ENCODE data around the gene PPP1R1B.

PPP1R1B gene

DNA sequence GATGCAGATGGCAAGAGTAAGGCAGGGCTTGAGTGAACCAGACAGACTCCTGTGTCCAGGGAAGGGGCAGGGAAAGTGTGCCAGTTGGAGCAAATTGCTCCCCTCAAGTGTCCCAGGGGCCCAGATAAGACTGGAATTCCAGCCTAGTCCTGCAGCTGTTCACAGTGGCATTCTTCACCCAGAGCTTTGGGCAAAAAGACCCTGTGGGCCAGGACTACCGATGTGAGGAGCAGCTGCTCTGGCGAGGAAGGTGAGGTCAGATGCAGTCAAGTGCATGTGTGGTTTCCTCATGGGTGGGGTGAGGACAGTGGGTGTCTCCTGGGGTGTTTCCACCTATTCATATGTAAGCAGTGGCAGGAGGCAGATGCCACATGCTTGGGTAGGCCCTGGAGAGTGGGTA, 33.4 kb upstream of the PPP1R1B start:
- 61 to 71% methylated on average over 2 of the region's 2 CpGs for WGBS, 2 experiments

GRCh38 chr17:39595294-39595693, 31.5 kb upstream of the PPP1R1B start:
- peaks cover 9% of the 10 kb centered on the region for H3K4me1 ChIP-seq (ENCODE audit: control insufficient read depth, insufficient read depth, low read length)
- H3K9me3 ChIP-seq (ENCODE audit: control insufficient read depth, low read length), result no peaks in the 10 kb centered on the region
- H3K4me3 ChIP-seq (ENCODE audit: insufficient read depth, low read depth, low read length), result no peak overlapping the region
- WGBS, 2 experiments, result 1 to 2% methylated on average over 4 of the region's 4 CpGs
- no peak overlapping the region for H3K27ac ChIP-seq (ENCODE audit: insufficient read depth, low read depth, low read length, poor library complexity, severe bottlenecking)
- no peaks in the 10 kb centered on the region for H3K36me3 ChIP-seq (ENCODE audit: control insufficient read depth, insufficient read depth, low read length)
- H3K27me3 ChIP-seq (ENCODE audit: control insufficient read depth, insufficient read depth, low read length, poor library complexity, severe bottlenecking), result peaks cover 98% of the 10 kb centered on the region

More for the DNA sequence above, 33.4 kb upstream of the PPP1R1B start:
- H3K9me3 ChIP-seq (ENCODE audit: control insufficient read depth, low read length), result no peaks in the 10 kb centered on the region
- peaks cover 84% of the 10 kb centered on the region for H3K27me3 ChIP-seq (ENCODE audit: control insufficient read depth, insufficient read depth, low read length, poor library complexity, severe bottlenecking)
- no peak overlapping the region for H3K4me3 ChIP-seq (ENCODE audit: insufficient read depth, low read depth, low read length)
- peaks cover 8% of the 10 kb centered on the region for H3K4me1 ChIP-seq (ENCODE audit: control insufficient read depth, insufficient read depth, low read length)
- no peaks in the 10 kb centered on the region for H3K36me3 ChIP-seq (ENCODE audit: control insufficient read depth, insufficient read depth, low read length)
- no peak overlapping the region for H3K27ac ChIP-seq (ENCODE audit: insufficient read depth, low read depth, low read length, poor library complexity, severe bottlenecking)

- Histone ChIP-seq H3K27me3 (ENCODE audit: control insufficient read depth, insufficient read depth, low read length, poor library complexity, severe bottlenecking) (peaks cover 100% of the 10 kb centered on the region), H3K4me1 (ENCODE audit: control insufficient read depth, insufficient read depth, low read length) (peaks cover 11% of the 10 kb centered on the region), H3K9me3 (ENCODE audit: control insufficient read depth, low read length) (no peaks in the 10 kb centered on the region), H3K36me3 (ENCODE audit: control insufficient read depth, insufficient read depth, low read length) (no peaks in the 10 kb centered on the region), H3K27ac (ENCODE audit: insufficient read depth, low read depth, low read length, poor library complexity, severe bottlenecking) (no peak overlapping the region), H3K4me3 (ENCODE audit: insufficient read depth, low read depth, low read length) (no peak overlapping the region)
- WGBS, 2 experiments, result 14 to 15% methylated on average over 11 of the region's 11 CpGs
These were observed 30.7 kb upstream of the PPP1R1B start for GRCh38 chr17:39595928-39596510.

DNA sequence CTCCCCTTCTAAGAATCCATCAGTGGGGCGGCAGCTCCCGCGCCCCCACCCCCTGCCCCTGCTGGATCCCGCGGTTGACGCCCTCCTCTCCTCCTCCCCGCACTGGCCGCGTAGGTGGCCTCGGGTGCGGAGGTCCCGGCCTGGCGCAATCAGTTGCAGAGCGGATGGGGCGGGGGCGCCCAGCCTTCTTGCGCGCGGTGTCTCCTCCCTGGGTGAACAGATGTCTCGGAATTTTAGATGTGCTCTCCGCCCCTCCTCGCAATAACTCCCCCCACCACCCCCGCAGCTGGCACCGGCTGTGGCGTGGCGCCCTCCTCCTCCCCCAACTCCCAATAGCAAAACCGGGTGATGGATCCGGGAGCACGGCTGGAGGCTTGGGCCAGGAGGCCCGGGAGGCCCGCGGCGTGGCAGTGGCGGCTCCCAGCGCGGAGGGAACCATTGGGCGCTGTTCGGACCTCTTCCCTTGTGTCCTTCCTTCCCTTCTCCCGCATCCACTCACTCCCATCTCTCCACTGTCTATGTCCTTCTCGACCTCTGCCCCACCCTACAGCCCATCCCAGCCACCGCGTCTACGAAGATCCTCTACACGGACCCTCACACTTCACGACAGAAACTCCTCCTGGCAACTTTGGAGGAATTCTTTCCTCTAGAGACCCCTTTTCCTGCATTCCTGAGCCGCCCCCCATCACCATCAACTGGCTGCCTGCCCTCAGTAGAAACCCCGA, 30.0 kb upstream of the PPP1R1B start:
- Histone ChIP-seq H3K9me3 (ENCODE audit: control insufficient read depth, low read length) (no peaks in the 10 kb centered on the region), H3K36me3 (ENCODE audit: control insufficient read depth, insufficient read depth, low read length) (no peaks in the 10 kb centered on the region), H3K4me1 (ENCODE audit: control insufficient read depth, insufficient read depth, low read length) (peaks cover 11% of the 10 kb centered on the region), H3K27ac (ENCODE audit: insufficient read depth, low read depth, low read length, poor library complexity, severe bottlenecking) (no peak overlapping the region), H3K27me3 (ENCODE audit: control insufficient read depth, insufficient read depth, low read length, poor library complexity, severe bottlenecking) (peaks cover 100% of the 10 kb centered on the region), H3K4me3 (ENCODE audit: insufficient read depth, low read depth, low read length) (no peak overlapping the region)
- WGBS, 2 experiments, result 1 to 2% methylated on average over 46 to 47 of the region's 47 CpGs

DNA sequence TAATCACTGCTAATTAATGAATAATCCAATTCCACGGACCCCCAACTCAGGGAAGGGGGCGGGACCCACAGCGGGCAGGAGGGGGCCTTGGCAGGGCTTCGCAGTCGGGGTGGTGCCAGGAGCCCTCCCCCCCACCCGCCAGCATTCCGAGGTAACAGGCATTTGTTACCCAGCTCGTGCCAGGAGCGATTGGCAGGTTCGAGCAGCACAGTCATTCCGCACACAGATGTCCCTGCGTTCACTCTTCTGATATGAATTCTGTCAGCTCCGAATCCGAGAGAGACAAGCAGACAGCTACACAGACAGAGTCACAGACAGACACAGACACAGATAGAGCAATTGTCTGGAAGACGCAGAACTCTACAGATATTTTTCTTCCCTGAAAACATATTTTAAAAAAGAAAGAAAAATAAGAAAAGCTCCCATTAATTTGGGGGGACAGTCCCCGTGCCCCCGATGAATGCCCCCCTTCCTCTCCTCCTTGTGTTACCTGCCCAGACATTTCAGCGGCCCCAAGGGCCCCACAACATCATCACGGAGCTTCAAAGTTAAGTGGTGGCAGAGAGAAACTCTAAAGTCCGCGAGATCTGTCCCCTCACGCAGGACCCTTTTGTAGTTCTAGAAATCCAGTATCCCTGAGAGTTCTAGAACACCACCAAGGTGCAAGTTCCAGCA, 29.2 kb upstream of the PPP1R1B start:
- WGBS, 2 experiments, result 12 to 16% methylated on average over 21 to 22 of the region's 22 CpGs
- Histone ChIP-seq H3K4me1 (ENCODE audit: control insufficient read depth, insufficient read depth, low read length) (peaks cover 7% of the 10 kb centered on the region), H3K27me3 (ENCODE audit: control insufficient read depth, insufficient read depth, low read length, poor library complexity, severe bottlenecking) (peaks cover 100% of the 10 kb centered on the region), H3K9me3 (ENCODE audit: control insufficient read depth, low read length) (no peaks in the 10 kb centered on the region), H3K4me3 (ENCODE audit: insufficient read depth, low read depth, low read length) (no peak overlapping the region), H3K27ac (ENCODE audit: insufficient read depth, low read depth, low read length, poor library complexity, severe bottlenecking) (no peak overlapping the region), H3K36me3 (ENCODE audit: control insufficient read depth, insufficient read depth, low read length) (no peaks in the 10 kb centered on the region)

DNA sequence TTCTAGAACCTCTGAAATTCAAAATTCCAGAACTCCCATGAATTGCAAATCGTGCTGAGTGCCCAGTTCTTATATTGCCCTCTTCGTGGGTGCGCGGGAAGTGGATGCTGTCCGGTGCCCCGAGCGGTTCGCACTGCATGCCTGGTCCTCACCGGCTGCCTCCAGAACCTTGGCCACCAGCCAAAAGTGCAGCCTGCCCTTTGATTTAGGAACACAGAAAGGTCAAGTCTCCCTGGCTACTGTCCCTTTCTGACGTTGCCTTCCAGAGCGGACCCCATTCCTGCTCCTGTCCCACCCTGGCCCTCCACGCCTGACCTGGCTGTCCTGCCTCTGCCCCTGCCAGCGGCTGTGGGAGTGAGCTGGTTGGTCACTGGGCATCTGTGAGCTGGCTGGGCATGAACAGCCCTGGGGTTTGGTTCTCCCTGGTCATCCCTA, 28.7 kb upstream of the PPP1R1B start:
- Histone ChIP-seq H3K4me3 (ENCODE audit: insufficient read depth, low read depth, low read length) (no peak overlapping the region), H3K27ac (ENCODE audit: insufficient read depth, low read depth, low read length, poor library complexity, severe bottlenecking) (no peak overlapping the region), H3K27me3 (ENCODE audit: control insufficient read depth, insufficient read depth, low read length, poor library complexity, severe bottlenecking) (peaks cover 100% of the 10 kb centered on the region), H3K36me3 (ENCODE audit: control insufficient read depth, insufficient read depth, low read length) (no peaks in the 10 kb centered on the region), H3K9me3 (ENCODE audit: control insufficient read depth, low read length) (no peaks in the 10 kb centered on the region), H3K4me1 (ENCODE audit: control insufficient read depth, insufficient read depth, low read length) (peaks cover 7% of the 10 kb centered on the region)
- WGBS, 2 experiments, result 10 to 11% methylated on average over 13 of the region's 13 CpGs

DNA sequence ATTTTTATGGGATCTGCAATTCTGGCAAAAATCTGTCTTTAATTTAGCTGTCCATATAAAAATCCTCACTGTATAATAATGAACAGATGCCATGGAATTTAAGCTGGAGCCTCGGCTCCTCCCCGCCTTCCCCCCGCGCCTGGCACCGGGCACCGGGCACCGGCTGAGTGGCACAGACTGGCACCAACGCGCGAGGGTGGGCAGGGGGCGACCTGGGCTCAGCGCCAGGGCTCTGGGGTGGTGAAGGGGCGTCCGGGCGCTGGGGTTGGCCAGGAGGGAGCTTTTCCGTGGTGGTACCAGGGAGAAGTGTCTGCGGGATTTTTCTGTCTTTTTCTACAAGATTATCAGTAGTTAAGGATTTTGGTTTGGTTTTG, 28.1 kb upstream of the PPP1R1B start:
- WGBS, 2 experiments, result 7 to 9% methylated on average over 17 of the region's 17 CpGs
- no peaks in the 10 kb centered on the region for H3K36me3 ChIP-seq (ENCODE audit: control insufficient read depth, insufficient read depth, low read length)
- no peak overlapping the region for H3K4me3 ChIP-seq (ENCODE audit: insufficient read depth, low read depth, low read length)
- H3K27ac ChIP-seq (ENCODE audit: insufficient read depth, low read depth, low read length, poor library complexity, severe bottlenecking), result no peak overlapping the region
- peaks cover 100% of the 10 kb centered on the region for H3K27me3 ChIP-seq (ENCODE audit: control insufficient read depth, insufficient read depth, low read length, poor library complexity, severe bottlenecking)
- H3K4me1 ChIP-seq (ENCODE audit: control insufficient read depth, insufficient read depth, low read length), result peaks cover 7% of the 10 kb centered on the region
- H3K9me3 ChIP-seq (ENCODE audit: control insufficient read depth, low read length), result no peaks in the 10 kb centered on the region

DNA sequence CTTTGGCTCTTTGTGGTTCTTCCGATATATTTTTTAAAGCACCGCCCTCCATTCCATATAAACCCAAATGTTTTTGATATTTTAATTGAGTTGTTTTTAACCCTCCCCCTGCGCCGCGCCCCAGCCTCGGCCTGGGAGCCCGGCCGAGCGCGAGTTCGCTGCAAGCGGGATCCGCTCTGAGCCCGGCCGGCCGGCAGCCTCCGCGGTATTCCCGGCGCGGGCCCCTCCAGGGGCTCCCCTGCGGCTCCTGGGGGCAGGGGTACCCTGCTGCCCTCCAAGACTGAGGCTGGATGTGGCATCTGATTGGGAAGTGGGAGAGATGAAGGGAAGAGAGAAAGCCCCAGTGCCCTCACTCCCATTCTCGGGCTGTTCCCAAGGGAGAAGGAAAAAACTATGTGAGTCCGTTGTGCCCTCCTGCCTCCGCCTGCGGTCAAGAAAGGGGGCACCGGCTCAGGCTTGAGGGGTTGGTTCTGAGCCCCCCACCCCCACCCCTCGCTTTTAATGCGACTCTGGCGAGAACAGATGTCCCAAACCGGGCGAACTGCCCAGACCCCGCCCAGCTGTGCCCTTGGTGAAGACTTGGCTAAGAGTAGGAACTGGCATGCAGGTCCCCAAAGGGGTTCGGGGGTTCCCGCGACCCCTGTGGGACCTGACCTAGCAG, 27.6 kb upstream of the PPP1R1B start:
- peaks cover 100% of the 10 kb centered on the region for H3K27me3 ChIP-seq (ENCODE audit: control insufficient read depth, insufficient read depth, low read length, poor library complexity, severe bottlenecking)
- WGBS, 2 experiments, result 1% methylated on average over 34 of the region's 36 CpGs
- H3K36me3 ChIP-seq (ENCODE audit: control insufficient read depth, insufficient read depth, low read length), result no peaks in the 10 kb centered on the region
- H3K4me1 ChIP-seq (ENCODE audit: control insufficient read depth, insufficient read depth, low read length), result peaks cover 7% of the 10 kb centered on the region
- H3K4me3 ChIP-seq (ENCODE audit: insufficient read depth, low read depth, low read length), result no peak overlapping the region
- no peak overlapping the region for H3K27ac ChIP-seq (ENCODE audit: insufficient read depth, low read depth, low read length, poor library complexity, severe bottlenecking)
- no peaks in the 10 kb centered on the region for H3K9me3 ChIP-seq (ENCODE audit: control insufficient read depth, low read length)

- Histone ChIP-seq H3K4me3 (ENCODE audit: insufficient read depth, low read depth, low read length) (no peak overlapping the region), H3K4me1 (ENCODE audit: control insufficient read depth, insufficient read depth, low read length) (peaks cover 11% of the 10 kb centered on the region), H3K36me3 (ENCODE audit: control insufficient read depth, insufficient read depth, low read length) (no peaks in the 10 kb centered on the region), H3K27ac (ENCODE audit: insufficient read depth, low read depth, low read length, poor library complexity, severe bottlenecking) (no peak overlapping the region), H3K9me3 (ENCODE audit: control insufficient read depth, low read length) (no peaks in the 10 kb centered on the region), H3K27me3 (ENCODE audit: control insufficient read depth, insufficient read depth, low read length, poor library complexity, severe bottlenecking) (peaks cover 100% of the 10 kb centered on the region)
- WGBS, 2 experiments, result 3% methylated on average over 28 of the region's 28 CpGs
These were observed 27.0 kb upstream of the PPP1R1B start for GRCh38 chr17:39599665-39600231.
